Renal pelvis (tissue), 4 donors: ENCODE data around the gene FAM76A. TPM values are rescaled to one million over a fixed set of nuclear protein-coding genes. Genes with fewer than 3 reads are reported as not detected.
"Not testable (repeated sequence)": the region's sequence is repeated elsewhere in the genome, so short reads cannot be mapped to it uniquely, and the experiment has no call there.

Experiments
- DNase-seq: peaks from one replicate; pipeline ENCODE4 v3.0.0-alpha.2; 2013
- polyA plus RNA-seq, 3 donors: library from polyadenylated mRNA; unstranded; fragments of 120-200 nt; gene quantifications; one replicate each; pipeline ENCODE4 v1.2.1, GENCODE V29; 2013; ENCODE audit not compliant: insufficient read length in 3 of 3

FAM76A gene
- polyA plus RNA-seq, 3 donors: 10.8 to 18.4 (median 15.7) TPM

DNA sequence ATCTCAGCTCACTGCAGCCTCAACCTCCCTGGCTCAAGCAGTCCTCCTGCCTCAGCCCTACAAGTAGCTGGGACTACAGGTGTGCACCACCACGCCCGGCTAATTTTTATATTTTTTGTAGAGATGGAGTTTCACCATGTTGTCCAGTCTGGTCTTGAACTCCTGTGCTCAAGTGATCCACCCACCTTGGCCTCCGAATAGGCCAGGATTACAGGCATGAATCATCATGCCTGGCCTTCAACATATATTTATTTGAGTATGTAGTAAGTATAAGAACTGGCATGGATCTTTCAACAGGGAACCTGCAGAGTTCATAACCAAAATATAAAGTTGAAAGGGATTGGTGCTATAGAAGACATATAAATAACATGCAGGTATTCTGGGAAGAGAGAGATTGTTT lies 49.6 kb downstream of the FAM76A start:
- DNase-seq: not testable (repeated sequence)

DNA sequence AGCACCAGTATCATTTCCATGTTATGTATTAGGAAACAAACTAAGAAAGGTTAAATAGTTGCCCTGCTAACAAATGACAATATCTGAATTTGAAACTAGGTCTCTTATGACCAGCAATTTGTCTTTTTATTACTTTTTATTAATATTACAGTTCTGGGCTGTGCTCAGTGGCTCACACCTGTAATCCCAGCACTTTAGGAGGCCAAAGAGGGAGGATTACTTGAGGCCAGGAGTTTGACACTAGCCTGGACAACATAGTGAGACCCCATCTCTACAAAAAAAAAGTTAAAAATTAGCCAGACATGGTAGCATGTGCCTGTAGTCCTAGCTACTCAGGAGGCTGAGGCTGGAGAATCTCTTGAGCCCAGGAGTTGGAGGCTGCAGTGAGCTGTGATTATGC lies 50.5 kb downstream of the FAM76A start:
- not testable (repeated sequence) for DNase-seq

DNA sequence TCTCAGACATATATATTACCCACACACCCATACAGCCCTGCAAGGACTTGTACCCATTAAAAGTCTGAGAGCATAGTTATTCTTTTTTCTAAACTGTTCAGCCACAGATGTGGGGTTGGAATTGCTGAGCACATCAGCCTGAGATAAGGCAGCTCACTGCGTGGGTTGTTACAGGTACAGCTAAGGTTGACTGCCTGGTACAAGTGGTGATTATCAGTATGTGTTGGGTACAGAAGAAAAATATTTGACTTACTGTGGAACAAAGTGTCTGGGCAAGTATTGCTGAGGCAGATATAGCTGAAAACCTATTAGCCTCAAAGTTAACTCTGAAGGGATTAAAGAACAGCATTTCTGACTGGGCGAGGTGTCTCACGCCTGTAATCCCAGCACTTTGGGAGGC lies 52.3 kb downstream of the FAM76A start:
- DNase-seq: no peak

DNA sequence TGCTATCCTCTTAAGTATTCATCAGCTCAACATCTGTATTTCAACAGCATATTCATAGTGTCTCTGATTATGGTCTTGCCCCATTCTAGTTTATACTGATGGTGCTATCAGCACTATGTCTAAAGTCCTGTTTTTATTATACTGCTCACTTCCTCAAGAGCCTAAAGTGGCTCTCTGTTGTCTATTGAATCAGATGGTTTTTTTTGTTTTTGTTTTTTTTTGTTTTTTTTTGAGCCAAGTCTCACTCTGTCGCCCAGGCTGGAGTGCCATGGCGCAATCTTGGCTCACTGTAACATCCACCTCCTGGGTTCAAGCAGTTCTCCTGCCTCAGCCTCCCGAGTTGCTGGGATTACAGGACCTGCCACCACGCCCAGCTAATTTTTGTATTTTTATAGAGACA lies 53.4 kb downstream of the FAM76A start:
- no peak for DNase-seq

DNA sequence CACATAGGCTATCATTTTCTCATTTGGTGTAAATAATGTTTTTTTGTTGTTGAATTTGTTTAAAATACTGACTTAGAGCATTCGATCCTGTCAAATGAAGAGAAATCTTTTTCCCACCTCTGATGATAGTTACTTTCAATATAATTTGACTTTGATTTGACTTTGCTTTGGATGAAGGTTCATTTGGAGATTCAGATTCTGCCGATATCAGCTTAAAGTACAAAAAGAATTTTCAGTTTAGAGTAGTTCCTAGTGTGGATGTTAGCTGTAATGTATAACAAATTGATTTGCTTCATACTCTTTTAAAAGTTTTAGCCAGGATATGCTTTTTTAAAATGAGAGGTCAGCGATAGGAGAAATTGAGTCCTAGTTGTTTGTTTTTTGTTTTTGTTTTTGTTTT lies 57.2 kb downstream of the FAM76A start:
- DNase-seq: no peak

DNA sequence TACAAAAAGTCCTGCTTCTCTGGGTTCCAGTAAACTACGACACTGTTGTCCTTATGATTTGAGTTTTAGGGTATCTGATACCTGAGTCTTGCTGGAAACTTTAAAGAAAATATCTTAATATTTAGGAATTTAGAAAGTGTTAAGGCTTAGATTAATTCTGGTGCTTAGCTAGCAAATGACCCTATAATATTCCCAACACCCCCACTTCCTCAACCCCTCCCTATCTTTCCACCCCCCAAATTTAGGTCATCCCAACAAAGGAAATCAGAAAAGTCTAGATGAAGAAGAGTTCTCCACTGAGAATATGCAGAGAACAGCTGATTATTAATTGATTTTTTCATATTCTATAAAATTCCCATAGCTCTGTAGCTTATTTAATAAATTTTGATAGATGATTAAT lies 58.9 kb downstream of the FAM76A start:
- DNase-seq: no peak

DNA sequence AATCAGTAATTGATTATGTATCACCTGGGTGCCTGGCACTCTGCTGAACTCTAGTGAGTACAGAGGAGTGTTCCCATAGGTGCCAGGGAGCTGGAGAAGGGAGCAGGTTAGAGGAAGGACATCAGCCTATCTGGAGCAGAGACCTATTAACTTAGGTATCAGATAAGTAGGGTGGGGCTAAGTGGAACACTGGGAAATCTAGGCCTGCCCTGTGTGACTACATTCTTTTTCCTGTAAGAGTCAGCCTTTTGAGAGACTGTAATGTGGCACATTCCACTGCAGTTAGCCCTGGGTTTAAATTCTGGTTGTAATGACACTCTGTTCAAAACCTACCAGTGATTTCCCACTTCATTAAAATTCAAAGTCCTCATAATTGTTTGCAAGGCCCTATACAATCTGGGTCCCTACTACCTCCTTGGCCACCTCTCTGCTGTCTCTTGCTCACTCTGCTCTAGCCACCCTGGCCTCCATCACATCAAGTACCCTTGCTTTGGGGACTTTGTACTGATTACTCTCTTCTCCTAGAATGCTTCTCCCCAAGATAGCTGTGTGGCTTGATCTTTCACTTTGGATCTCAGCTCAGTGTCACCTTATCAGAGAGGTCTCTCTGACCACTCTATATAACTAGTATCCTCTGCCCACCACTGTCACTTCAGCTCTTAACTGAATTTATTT lies 60.2 kb downstream of the FAM76A start:
- no peak for DNase-seq

DNA sequence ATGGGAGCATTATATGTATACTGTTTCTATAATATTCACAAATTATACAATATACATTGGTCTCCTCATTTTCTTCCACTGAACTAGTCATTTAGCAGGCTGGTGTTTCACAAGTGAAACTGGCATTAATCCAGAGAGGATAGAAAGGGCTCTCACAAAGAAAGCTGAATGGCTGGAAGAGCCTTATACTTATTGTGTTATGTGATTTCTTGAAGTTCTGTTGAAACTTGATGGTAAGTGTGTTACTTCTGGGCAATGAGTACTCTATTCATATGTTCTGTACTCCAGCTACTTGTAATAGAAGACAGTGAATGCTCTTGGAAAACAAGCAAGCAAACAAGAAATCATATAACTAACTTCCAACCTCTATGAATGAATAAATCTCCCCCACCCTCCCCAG lies 62.1 kb downstream of the FAM76A start:
- DNase-seq: no peak

DNA sequence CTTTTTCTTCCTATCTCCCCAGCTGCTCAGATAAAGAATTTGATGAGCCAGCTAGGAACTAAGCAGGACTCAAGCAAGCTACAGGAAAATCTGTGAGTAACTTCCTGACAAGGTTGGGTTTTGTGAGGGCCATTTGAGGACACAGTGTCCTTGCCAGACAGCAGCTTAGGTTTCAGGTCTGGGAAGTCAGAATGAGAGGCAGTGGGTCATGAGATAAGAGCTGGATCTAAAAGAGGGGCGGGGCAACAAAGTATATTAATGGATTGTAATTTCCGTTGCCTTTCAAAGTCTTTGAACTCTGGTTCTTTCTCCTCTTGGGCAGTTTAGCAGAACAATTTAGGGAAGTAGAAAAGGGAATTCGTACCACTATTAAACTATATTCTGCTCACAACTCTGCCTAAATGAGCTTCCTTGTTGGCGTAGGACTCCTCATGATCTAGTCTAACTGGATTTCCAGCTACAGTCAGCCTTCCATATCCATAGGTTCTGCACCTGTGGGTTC lies 63.8 kb downstream of the FAM76A start:
- DNase-seq: no peak

DNA sequence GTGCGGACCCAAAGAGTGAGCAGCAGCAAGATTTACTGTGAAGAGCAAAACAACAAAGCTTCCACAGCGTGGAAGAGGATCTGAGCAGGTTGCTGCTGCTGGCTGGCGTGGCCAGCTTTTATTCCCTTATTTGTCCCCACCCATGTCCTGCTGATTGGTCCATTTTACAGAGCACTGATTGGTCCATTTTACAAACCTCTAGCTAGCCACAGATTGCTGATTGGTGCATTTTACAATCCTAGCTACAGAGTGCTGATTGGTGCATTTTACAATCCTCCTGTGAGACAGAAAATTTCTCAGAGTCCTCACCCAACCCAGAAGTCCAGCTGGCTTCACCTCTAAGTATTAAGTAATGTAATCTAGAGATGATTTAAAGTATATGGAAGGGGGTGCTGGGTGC lies 64.5 kb downstream of the FAM76A start:
- not testable (repeated sequence) for DNase-seq

DNA sequence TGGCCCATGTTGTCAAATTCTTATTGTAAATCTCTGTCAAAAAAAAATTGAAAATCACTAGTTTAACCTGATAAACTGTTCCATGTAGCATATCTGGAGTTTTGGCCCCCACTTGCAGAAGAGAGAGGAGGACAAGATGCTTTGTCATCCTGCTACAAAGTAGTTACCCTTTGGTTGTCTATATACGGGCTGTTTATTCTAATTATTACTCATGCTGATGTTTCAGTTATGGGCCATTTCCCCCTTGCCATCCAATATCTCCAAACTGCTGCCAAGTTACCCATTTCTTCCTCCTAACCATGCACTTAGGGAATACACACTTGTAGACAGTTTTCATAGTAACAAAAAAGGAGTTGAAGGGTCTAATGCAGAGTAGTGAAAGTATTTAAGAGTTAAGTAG lies 69.8 kb downstream of the FAM76A start:
- DNase-seq: no peak

DNA sequence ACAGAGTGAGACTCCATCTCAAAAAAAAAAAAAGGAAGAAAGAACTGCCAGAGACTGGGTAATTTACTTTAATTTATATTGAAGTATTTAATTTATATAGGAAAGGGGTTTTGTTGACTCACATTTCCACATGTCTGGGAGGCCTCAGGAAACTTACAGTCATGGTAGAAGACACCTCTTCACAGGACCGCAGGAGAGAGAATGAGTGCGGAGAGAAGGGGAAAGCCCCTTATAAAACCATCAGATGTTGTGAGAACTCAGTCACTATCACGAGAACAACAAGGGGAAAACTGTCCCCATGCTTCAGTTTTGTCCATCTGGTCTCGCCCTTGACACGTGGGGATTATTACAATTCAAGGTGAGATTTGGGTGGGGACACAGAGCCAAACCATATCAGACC lies 79.0 kb downstream of the FAM76A start:
- no peak for DNase-seq

DNA sequence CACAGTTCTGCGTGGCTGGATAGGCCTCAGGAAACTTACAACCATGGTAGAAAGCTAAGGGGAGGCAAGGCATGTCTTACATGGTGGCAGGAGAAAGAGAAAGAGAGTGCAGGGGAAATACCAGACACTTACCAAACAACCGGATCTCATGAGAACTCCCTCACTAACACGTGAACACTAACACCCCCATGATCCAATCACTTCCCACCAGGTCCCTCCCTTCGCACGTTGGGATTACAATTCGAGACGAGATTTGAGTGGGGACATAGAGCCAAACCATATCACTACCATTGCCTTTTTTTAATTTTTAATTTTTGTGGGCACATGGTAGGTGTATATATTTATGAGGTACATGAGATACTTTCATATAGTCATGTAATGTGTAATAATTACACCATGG lies 81.0 kb downstream of the FAM76A start:
- no peak for DNase-seq

DNA sequence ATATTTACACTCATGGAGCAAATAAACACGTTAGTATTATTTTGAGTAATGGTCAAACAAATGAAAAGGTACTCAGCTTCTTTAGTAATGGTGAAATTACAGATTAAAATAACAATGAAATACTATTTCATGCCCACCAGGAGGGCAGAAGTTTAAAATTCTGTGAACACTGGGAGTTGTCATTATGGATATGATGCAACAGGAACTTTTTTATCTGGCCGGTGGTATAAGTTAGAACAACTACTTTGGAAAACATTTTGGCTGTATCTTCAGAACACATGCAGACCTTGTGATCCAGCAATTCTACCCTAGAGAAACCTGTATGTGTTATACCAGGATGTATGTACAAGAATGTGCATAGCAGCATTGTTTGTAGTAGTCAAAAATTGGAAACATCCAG lies 81.6 kb downstream of the FAM76A start:
- no peak for DNase-seq

DNA sequence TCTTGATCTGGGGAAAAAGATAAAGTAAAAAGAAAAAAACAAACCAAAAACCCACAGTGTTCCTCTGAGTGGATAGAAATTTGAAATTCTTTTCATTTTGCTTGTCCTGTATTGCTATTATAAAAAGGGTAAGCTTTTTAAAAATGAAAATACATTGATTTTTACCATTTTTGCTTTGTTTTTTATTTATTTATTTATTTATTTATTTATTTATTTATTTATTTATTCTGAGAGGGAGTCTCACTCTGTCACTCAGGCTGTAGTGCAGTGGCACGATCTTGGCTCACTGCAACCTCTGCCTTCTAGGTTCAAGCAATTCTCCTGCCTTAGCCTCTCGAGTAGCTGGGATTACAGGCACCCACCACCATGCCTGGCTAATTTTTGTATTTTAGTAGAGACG lies 82.4 kb downstream of the FAM76A start:
- not testable (repeated sequence) for DNase-seq

DNA sequence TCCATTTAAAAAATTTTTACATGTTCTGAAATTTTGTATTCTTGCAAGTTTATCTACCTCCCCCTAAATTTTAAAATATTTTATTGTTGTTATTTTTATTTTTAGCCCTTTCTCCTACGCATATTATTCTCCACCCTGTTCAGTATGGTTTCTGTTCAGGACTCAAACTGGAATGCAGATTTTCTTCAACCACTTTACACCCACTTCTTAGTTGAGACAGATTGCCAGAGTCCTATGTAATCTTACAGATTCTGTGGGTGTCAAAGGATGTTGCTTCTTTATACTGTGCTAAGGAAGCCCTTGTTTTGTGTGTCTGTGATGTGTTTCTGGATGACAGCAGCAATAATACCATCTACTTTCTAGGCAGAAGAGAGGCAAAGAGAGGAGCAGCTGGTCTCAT lies 84.1 kb downstream of the FAM76A start:
- DNase-seq: no peak

DNA sequence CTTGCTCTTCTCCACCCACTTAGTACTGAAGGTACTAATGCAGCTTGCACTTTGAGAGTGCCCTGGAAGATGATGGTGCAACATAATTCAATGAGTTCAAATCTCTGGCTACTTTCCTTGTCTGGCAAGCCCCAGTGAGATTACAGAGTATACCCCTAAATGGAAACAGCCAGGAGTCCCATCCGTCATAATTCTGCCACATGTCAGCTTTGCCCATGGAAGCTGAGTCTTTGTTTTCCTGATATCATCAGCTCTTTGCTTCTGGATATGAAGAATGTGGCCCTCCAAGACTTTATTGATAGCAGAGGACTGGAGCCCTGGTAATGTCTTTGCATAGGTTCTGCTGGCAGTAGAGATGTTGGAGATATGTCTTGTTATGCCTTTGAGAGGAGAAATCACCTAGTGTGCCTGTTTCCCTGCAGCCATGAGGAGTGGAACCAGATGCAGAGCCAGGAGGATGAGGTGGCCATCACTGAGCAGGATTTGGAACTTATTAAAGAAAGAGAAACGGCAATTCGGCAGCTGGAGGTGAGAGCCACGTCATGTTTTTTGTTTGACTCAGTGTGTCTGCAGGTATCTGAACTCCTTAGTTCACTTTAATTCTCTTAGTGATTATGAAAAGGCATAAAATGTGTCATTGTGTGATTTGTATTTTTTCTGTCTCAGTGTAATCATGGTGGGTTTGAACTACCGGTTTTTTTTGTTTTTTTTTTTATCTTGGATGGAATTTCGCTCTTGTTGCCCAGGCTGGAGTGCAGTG lies 86.2 kb downstream of the FAM76A start:
- DNase-seq: no peak

Other genes starting within 250 kb of the FAM76A start
- gene WASF2, start 235.8 kb upstream of the FAM76A start, polyA plus RNA-seq: 100 to 1,000 TPM; 123 to 124 (median 123) TPM
- gene AHDC1, start 121.8 kb upstream of the FAM76A start, polyA plus RNA-seq: 10 to 100 TPM; 49.7 to 58.9 (median 49.8) TPM
- 1 to 10 TPM; 1.5 to 1.9 (median 1.9) TPM for gene FGR, start 90.8 kb upstream of the FAM76A start, polyA plus RNA-seq
- gene IFI6, start 53.8 kb upstream of the FAM76A start, polyA plus RNA-seq: 10 to 100 TPM; 19.2 to 24.0 (median 22.0) TPM
- gene STX12, start 47.3 kb downstream of the FAM76A start, polyA plus RNA-seq: 10 to 100 TPM; 37.2 to 52.7 (median 43.4) TPM
- gene PPP1R8, start 104.8 kb downstream of the FAM76A start, polyA plus RNA-seq: 10 to 100 TPM; 46.3 to 61.5 (median 55.1) TPM
- gene THEMIS2, start 146.6 kb downstream of the FAM76A start, polyA plus RNA-seq: 1 to 10 TPM; 4.1 to 4.5 (median 4.4) TPM
- 10 to 100 TPM; 64.0 to 67.7 (median 64.3) TPM for gene RPA2, start 188.6 kb downstream of the FAM76A start, polyA plus RNA-seq
- 10 to 100 TPM; 12.1 to 17.5 (median 13.2) TPM for gene SMPDL3B, start 209.0 kb downstream of the FAM76A start, polyA plus RNA-seq
- 10 to 100 TPM in 2 of 3 donors, 1 to 10 TPM in 1; 9.1 to 11.5 (median 10.4) TPM for gene XKR8, start 234.0 kb downstream of the FAM76A start, polyA plus RNA-seq